GDM1 (cell line): ENCODE data around the gene PTPRM.

Experiments
- DNase-seq: peaks from one replicate; lab custom pipeline; 2025; lab: John Stamatoyannopoulos, UW

Gene PTPRM

GRCh38 chr18:8238507-8238906 is 671.4 kb downstream of the PTPRM start:
- no peak for DNase-seq

GRCh38 chr18:8241731-8242130 is 674.6 kb downstream of the PTPRM start:
- no peak for DNase-seq

- no peak for DNase-seq
Measured at GRCh38 chr18:8242151-8242696, 675.1 kb downstream of the PTPRM start.

GRCh38 chr18:8247700-8248099 is 680.6 kb downstream of the PTPRM start:
- DNase-seq = no peak

- no peak for DNase-seq
Measured at GRCh38 chr18:8248576-8248975, 681.5 kb downstream of the PTPRM start.

- no peak for DNase-seq
Measured at GRCh38 chr18:8249811-8250210, 682.7 kb downstream of the PTPRM start.

GRCh38 chr18:8252371-8252770 is 685.3 kb downstream of the PTPRM start:
- DNase-seq = no peak

- no peak for DNase-seq
Measured at GRCh38 chr18:8253944-8254343, 686.8 kb downstream of the PTPRM start.

GRCh38 chr18:8254654-8255053 is 687.5 kb downstream of the PTPRM start:
- DNase-seq = no peak

- DNase-seq = no peak
Measured at GRCh38 chr18:8257851-8258434, 690.8 kb downstream of the PTPRM start.

GRCh38 chr18:8260319-8260718 is 693.2 kb downstream of the PTPRM start:
- no peak for DNase-seq

- no peak for DNase-seq
Measured at GRCh38 chr18:8260827-8261226, 693.7 kb downstream of the PTPRM start.

- no peak for DNase-seq
Measured at GRCh38 chr18:8261651-8262091, 694.6 kb downstream of the PTPRM start.

- DNase-seq = no peak
Measured at GRCh38 chr18:8262221-8262620, 695.1 kb downstream of the PTPRM start.

GRCh38 chr18:8264116-8264515 is 697.0 kb downstream of the PTPRM start:
- DNase-seq = no peak

GRCh38 chr18:8264861-8265411 is 697.8 kb downstream of the PTPRM start:
- DNase-seq = no peak

GRCh38 chr18:8272254-8272653 is 705.1 kb downstream of the PTPRM start:
- no peak for DNase-seq

GRCh38 chr18:8274370-8274769 is 707.3 kb downstream of the PTPRM start:
- DNase-seq = no peak

GRCh38 chr18:8276406-8276805 is 709.3 kb downstream of the PTPRM start:
- DNase-seq = no peak

GRCh38 chr18:8277270-8277669 is 710.2 kb downstream of the PTPRM start:
- no peak for DNase-seq

GRCh38 chr18:8279346-8279745 is 712.2 kb downstream of the PTPRM start:
- no peak for DNase-seq

GRCh38 chr18:8279781-8280330 is 712.7 kb downstream of the PTPRM start:
- no peak for DNase-seq

GRCh38 chr18:8283891-8284585 is 716.9 kb downstream of the PTPRM start:
- no peak for DNase-seq
